NCI-H460 (cell line): ENCODE results near the gene FSTL1. TPM values are rescaled to one million over a fixed set of nuclear protein-coding genes. Genes with fewer than 3 reads are reported as not detected.

Experiments
- DNase-seq: peaks from one replicate; pipeline ENCODE4 v3.0.0-alpha.2; 2016; ENCODE audit warnings: low read depth; ENCODE audit errors: extremely low read depth
- total RNA-seq: library from RNA; depleted of rRNA; stranded (reverse); fragments of >200 nt; shearing (Covaris generic); gene quantifications from 2 replicates; pipeline ENCODE4 v1.2.3, GENCODE V29; 2014

Gene FSTL1
- total RNA-seq, 1 experiment from 2014 or later, result 101 TPM

DNA sequence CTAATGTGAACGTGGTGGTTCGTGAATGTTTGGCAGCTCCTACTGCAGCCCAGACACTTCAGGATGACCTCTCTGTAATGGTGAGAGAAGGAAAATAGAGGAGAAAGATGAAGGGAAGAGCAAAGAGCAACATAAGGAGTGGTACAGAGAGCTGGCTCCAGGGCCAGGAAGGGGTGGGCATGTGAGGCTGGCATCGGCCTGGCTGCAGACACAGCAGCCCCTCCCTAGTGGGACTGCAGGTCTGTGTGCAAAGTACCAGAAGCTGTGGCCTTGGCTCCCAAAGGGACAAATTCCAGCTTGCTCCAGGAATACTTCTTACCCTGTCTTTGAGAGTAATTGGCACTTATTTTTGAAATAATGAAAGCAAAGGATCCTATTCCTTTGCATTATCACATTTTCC lies 10.0 kb downstream of the FSTL1 start:
- DNase-seq, result no peak

DNA sequence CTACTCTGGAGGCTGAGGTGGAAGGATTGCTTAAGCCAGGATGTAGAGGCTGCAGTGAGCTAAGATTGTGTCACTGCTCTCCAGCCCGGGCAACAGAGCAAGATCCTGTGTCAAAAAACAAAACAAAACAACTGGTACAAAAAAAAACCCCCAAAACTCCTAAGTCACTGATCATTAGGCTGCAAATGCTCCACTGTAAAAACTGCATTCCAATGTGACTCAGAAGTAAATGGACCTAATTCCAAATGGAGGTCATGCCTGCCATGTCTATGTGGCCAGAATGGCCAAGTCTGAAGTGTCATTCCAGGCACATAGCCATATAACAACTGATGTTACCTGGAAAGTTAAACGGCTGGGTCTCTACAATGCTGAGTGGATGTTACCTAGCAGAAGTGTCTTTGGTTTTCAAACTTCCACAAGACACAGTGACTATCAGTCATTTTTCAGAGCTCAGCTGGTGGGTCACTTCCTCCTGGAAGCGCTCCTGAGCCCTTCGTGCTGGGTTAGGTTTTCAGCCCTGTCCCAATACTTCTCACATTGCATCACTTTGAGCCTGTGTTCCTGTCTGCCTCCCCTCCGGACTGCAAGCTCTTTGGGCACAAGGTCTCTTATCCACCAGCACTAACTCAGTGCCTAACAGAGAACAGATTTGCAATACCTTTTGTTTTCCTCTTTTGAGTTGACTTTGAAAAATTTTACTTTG lies 10.6 kb downstream of the FSTL1 start:
- no peak for DNase-seq

DNA sequence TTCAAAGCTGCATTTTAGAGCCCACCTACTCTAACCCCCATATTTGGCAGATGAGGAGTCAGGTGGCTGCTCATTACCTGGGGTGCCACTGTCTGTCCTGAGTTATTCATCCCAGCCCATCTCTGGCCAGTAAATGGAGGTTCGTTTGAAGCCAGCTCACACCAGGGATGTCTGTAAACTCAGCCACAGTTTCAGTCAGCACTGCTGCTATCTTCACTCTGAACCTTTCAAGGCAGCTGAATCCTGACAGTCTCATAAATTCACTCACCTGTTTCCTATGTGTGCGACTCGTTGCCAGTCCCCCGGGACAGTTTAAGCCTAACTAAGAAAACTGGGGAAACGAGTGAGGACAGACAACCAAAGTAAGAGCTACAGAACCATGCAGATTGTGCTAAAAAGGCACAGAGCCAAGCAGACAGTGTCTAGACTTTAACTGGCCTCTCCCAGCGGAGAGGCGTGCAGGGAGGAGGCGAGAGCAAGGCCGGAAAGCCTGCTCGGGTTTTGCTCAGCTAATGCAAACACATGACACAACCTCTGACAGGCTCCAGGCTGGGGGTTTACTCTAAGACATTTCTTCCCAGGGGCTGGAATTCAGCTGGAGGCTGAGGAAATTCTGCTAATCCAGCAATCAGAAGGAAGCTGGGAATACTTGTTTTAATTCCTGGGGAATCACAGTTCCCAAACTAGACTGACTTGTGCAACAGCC lies 12.0 kb downstream of the FSTL1 start:
- DNase-seq, result no peak

DNA sequence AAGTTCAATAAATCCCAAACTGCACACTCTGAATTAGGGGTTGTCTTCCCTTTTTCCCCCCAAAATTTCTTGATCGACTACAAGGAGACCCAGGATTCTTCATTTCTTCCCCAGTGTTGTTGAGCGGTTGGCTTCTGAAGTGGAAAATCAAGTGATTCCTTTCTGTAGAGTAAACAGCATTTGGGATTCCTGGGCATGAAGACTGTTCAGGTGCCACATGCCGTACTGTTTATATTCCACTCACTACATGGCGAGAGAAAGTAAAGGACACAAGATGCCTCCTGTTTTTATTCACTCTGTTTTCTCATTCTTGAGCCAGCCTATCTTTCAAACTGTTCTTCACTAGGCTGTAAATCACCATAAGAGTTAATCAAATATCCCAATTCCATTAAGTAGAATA lies 12.6 kb downstream of the FSTL1 start:
- DNase-seq, result no peak

GRCh38 chr3:120437559-120437958 lies 13.2 kb downstream of the FSTL1 start:
- DNase-seq, result no peak

DNA sequence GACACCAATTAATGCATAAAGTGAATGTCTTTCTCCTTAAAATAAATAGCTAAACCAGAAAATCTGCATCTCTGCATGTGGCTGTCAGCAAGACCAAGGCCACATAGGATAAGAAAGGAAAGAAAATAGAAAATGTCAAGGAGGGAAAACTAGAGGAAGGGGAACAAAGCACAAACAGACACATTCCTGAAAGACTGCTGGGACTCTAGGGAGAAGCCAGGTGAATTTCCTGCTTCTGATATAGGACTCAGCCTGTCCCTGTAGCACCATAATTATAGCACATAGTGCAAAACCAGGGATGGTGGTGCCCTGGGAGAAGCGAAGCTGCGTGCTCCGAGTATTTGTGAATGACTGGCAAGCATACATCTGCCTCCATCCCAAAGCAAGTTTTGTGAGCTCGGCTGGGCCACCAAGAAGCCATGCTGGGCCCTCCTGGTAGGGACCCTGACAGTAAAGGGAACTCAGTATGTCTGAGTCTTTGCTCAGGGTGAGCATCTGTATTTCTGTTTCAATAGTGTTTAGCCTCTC lies 14.2 kb downstream of the FSTL1 start:
- DNase-seq, result no peak

DNA sequence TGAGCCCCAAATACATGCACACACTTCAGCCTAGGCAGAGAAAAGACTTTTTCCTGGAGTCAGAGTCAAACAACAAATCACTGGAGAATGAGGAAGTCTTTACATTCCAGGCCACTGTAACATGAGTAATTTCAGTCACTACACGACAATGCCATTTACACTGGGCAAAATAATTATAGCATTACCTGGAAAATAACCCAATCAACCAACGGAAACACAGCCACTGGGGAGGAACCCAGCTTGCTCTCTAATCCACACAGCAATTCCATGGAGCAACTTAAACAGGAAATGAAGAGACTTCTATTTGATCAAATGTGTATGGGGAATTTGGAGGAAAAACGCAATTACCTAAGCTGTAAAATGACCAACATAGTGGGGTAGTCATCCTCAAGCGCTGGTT lies 15.2 kb downstream of the FSTL1 start:
- DNase-seq, result peak; percentile 72

GRCh38 chr3:120433662-120434331 lies 17.0 kb downstream of the FSTL1 start:
- no peak for DNase-seq

GRCh38 chr3:120432150-120432860 lies 18.5 kb downstream of the FSTL1 start:
- DNase-seq, result no peak

DNA sequence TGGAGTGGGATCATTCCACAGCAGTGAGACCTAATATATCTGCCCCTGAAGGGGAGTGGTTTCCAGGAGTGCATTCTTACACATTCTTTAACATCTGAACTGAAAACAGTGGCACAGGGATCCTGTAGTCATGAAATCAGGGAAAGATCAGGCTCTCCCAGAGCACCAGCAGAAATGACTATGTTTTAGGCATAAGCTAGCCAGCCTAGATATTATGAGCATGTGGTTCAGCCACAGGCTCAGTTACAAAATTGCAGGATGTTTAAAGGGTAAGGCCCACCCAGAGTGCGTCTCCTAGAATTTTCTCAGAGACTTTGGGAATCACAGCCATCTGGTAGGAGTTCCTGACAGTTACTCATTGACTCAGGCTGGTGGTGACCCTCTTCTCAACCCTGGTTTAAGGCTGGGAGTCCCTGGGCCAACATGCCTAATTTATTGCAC lies 20.9 kb downstream of the FSTL1 start:
- no peak for DNase-seq

- no peak for DNase-seq
Observed at GRCh38 chr3:120428924-120429323, 21.9 kb downstream of the FSTL1 start.

- DNase-seq, result no peak
Observed at GRCh38 chr3:120427201-120427600, 23.6 kb downstream of the FSTL1 start.

- DNase-seq, result no peak
Observed at GRCh38 chr3:120425572-120426250, 25.1 kb downstream of the FSTL1 start.

DNA sequence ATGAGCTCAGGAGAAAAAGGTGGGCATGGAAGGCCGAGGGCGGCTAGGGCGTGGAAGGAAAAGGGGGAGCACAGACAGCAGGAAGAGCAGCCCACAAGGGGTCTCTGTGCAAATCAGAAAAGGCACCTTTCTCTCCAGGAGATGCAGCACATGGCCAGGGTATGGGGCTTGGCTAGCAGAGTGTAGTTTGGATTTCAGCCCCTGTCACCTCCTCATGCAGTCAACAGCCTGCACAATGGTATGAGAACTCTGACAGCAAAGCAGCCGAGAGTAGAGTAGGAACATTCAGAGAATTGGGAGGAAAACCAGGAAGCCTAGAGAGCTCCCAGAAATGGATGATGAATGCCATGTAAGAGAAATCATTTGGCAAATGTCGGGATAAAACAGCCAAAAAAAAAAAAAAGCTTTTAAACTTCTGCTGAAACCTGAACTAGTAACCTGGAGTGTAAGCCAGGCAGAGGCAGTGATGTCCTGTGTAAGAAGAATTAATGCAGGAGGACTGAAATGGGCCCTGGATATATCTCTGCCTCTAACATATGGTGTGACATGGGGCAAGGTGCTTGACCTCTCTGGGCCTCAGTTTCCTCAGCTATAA lies 25.7 kb downstream of the FSTL1 start:
- DNase-seq, result no peak

DNA sequence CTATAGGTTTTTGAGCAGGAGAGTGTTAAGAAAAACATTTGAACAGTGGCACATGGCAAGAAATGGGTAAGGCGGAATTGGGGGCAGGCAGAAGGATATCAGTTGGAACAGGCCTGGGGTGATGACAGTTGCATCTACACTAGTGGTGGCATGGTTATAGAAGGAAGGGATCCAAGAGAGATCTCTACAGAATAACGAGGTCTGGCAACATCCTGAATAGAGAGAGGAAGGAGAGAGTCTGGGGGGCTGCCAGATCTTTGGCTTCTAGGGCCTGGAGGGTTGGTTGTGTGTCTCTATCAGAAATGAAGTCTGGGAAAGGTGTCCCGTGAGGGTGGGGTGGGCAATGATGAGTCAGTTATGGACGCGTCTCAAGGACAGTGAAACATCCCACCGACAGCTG lies 26.3 kb downstream of the FSTL1 start:
- DNase-seq, result no peak

DNA sequence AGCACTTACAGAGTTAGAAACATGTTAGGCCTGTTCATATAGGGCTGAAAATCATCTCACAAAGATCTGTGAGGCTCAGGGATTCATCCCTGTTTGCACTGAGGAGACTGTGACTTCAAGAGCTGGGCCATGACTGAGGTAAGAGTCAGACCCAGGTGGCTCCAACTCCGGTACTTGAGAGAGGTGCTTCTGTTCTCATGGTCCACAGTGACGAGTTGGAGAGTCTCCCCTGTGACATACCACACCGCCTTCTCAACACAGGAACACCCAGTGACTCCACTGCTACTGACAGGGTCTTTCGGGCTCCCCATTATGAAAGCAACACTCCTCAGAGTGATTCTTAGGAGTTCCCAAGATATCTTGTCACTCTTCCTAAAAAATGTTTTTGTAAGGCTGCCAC lies 27.4 kb downstream of the FSTL1 start:
- DNase-seq, result no peak

GRCh38 chr3:120421926-120422325 lies 28.9 kb downstream of the FSTL1 start:
- no peak for DNase-seq

DNA sequence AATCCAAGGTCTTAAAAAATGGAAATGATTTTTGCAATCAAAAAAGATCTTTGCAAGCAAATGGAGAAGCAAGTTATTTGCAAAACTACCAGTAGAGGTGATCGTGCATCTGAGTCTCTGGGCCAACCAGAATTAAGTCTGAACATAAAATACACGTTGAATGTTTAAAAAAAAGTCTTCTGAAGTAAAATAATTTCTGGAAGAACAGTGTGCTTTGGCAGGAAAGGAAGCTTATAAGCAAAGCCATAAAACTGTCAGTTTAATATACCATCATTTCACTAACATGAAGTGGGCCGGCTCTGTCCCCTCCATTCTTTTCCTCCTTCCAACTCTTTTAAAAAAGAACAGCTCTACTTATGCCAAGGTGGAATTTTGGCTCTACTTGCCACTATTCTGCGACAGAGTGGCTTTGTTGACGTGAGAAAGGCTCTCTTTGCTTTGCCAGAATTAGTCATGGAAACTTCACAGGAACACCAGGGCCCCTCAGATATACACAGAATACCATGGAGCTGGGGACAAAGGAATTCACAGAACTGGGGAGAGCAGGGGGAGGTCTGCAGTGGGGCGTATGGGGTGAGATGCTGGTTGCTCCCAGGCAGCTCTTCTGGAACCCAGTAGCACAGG lies 29.8 kb downstream of the FSTL1 start:
- DNase-seq, result no peak

- no peak for DNase-seq
Observed at GRCh38 chr3:120420360-120420759, 30.4 kb downstream of the FSTL1 start.

DNA sequence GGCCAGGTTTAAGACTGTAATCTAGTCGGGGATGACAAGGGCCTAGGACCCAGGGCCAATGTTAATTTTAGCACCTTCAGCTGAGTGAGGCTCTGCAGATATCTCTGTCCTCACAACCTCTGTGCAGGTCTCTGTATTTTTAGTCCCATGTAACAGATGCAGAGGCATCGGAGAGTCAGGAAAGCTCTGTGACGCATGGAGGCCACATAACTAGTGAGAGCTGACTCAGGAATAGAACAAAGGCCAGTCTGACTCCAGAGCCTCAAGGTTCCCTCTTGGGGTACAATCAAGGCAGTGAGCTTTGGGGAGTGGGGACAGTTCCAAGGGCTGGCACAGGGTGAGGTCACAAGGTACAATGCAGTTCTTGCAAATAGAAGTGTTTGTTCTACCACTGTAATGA lies 31.0 kb downstream of the FSTL1 start:
- DNase-seq, result no peak
